Progenitor cell of endocrine pancreas (in vitro differentiated cells): ENCODE results near the gene KAT6B. TPM values are rescaled to one million over a fixed set of nuclear protein-coding genes. Genes with fewer than 3 reads are reported as not detected.

Experiments
- DNase-seq: peaks from one replicate; pipeline ENCODE4 v3.0.0; 2021; ENCODE audit warnings: low spot score; ENCODE audit not compliant: unreplicated experiment
- H3K27ac Mint-ChIP-seq: 2 replicates; pipeline ENCODE4 v1.8.0; 2021; ENCODE audit warnings: mild to moderate bottlenecking, moderate library complexity, mixed read lengths
- H3K27me3 Mint-ChIP-seq: 2 replicates; pipeline ENCODE4 v1.8.0; 2021; ENCODE audit warnings: mixed read lengths
- H3K36me3 Mint-ChIP-seq: 2 replicates; pipeline ENCODE4 v1.8.0; 2022; ENCODE audit warnings: mixed read lengths; ENCODE audit not compliant: insufficient read depth
- H3K4me1 Mint-ChIP-seq: 2 replicates; pipeline ENCODE4 v1.8.0; 2021; ENCODE audit warnings: low read depth, mixed read lengths
- H3K4me3 Mint-ChIP-seq: 2 replicates; pipeline ENCODE4 v1.8.0; 2021; ENCODE audit warnings: low read depth, mild to moderate bottlenecking, moderate library complexity, mixed read lengths
- H3K9me3 Mint-ChIP-seq: 2 replicates; pipeline ENCODE4 v1.8.0; 2021; ENCODE audit warnings: low read depth, mixed read lengths
- total RNA-seq: library from RNA; stranded (reverse); gene quantifications from 2 replicates; pipeline ENCODE4 v1.2.1, GENCODE V29; 2021
- TF ChIP-seq, protein P1 (sequence below): fragments of 200-600 bp; sonication (generic); IDR thresholded peaks from one replicate; pipeline ENCODE4 v1.5.0; 2021; ENCODE audit warnings: antibody characterized with exemption, mild to moderate bottlenecking; ENCODE audit not compliant: unreplicated experiment

KAT6B gene
- total RNA-seq, 1 donor from 2014 or later: 75.4 TPM

GRCh38 chr10:74880041-74880440, 53.6 kb downstream of the KAT6B start:
- Mint-ChIP-seq H3K9me3 (no peaks in the 10 kb centered on the region), H3K4me1 (peaks cover 29% of the 10 kb centered on the region), H3K4me3 (no peak overlapping the region), H3K27me3 (no peaks in the 10 kb centered on the region), H3K36me3 (no peaks in the 10 kb centered on the region), H3K27ac (no peak overlapping the region)
- TF ChIP-seq, protein P1, sequence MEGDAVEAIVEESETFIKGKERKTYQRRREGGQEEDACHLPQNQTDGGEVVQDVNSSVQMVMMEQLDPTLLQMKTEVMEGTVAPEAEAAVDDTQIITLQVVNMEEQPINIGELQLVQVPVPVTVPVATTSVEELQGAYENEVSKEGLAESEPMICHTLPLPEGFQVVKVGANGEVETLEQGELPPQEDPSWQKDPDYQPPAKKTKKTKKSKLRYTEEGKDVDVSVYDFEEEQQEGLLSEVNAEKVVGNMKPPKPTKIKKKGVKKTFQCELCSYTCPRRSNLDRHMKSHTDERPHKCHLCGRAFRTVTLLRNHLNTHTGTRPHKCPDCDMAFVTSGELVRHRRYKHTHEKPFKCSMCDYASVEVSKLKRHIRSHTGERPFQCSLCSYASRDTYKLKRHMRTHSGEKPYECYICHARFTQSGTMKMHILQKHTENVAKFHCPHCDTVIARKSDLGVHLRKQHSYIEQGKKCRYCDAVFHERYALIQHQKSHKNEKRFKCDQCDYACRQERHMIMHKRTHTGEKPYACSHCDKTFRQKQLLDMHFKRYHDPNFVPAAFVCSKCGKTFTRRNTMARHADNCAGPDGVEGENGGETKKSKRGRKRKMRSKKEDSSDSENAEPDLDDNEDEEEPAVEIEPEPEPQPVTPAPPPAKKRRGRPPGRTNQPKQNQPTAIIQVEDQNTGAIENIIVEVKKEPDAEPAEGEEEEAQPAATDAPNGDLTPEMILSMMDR: no peak
- no peak for DNase-seq

- Mint-ChIP-seq H3K27me3 (no peaks in the 10 kb centered on the region), H3K27ac (no peak overlapping the region), H3K4me3 (no peak overlapping the region), H3K4me1 (peaks cover 23% of the 10 kb centered on the region), H3K9me3 (no peaks in the 10 kb centered on the region), H3K36me3 (no peaks in the 10 kb centered on the region)
- DNase-seq: no peak
- TF ChIP-seq, protein P1: no peak
Measured at GRCh38 chr10:74881253-74881884, 55.0 kb downstream of the KAT6B start.

DNA sequence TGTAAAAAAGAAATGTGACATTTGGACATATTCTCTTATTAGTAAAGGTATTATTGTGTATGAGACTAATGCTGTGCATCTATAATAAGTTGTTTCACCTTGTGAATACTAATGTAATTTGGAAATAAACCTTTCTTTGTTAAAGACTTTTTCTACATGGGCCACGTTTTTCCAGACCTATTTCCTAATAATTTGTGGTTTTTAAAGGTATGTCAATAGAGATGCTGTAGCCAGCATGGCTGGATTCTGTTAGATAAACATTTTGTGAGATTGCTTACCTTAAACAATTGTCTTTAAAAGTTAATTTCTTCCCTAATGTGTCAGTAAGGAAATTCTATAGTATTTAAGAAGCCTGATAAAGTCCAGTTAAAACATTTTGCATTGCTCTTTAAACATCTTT, 56.0 kb downstream of the KAT6B start:
- no peak for DNase-seq
- Mint-ChIP-seq H3K4me3 (no peak overlapping the region), H3K9me3 (no peaks in the 10 kb centered on the region), H3K4me1 (peaks cover 24% of the 10 kb centered on the region), H3K36me3 (no peaks in the 10 kb centered on the region), H3K27me3 (no peaks in the 10 kb centered on the region), H3K27ac (no peak overlapping the region)
- TF ChIP-seq, protein P1: no peak

- no peak for DNase-seq
- H3K27ac Mint-ChIP-seq: no peak overlapping the region
- no peak overlapping the region for H3K4me3 Mint-ChIP-seq
- H3K4me1 Mint-ChIP-seq: peaks cover 24% of the 10 kb centered on the region
- H3K9me3 Mint-ChIP-seq: no peaks in the 10 kb centered on the region
- H3K36me3 Mint-ChIP-seq: no peaks in the 10 kb centered on the region
- no peaks in the 10 kb centered on the region for H3K27me3 Mint-ChIP-seq
- TF ChIP-seq, protein P1: no peak
Measured at GRCh38 chr10:74882831-74883230, 56.4 kb downstream of the KAT6B start.

DNA sequence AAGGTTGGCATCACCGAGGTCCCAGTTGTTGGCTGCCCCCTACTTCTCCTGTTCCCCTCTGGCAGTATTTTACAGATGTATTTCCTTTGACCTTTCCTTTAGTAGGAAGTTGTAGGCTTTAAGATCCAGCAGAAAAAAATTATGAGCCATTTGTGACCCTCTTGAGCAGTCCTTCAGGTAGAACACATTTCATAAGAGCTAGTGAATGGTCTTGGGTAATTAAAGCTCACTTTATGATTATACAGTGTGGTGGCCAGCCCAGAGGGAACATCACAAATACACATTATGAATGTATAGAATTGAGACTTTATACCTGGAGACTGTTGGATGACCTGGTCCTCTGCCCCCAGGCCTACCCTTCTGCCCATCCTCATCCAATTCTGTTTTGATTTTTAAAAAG, 57.0 kb downstream of the KAT6B start:
- Mint-ChIP-seq H3K4me3 (no peak overlapping the region), H3K27me3 (no peaks in the 10 kb centered on the region), H3K4me1 (peaks cover 24% of the 10 kb centered on the region), H3K9me3 (no peaks in the 10 kb centered on the region), H3K36me3 (no peaks in the 10 kb centered on the region), H3K27ac (no peak overlapping the region)
- DNase-seq: no peak
- TF ChIP-seq, protein P1: no peak
